Fibroblast of lung (primary cell): Measurements from ENCODE around the gene NRCAM. TPM values are rescaled to one million over a fixed set of nuclear protein-coding genes. Genes with fewer than 3 reads are reported as not detected.

Source experiments
- DNase-seq, 2 donors: peaks; one replicate each; pipeline versions ENCODE4 v3.0.0 to v3.0.0-alpha.2; 2010; ENCODE audit warnings: low read depth in 2 of 2
- H2AFZ ChIP-seq: 2 replicates; pipeline ENCODE4 v1.5.1; 2012; ENCODE audit warnings: low read length, control low read depth, inconsistent platforms
- H3K27ac ChIP-seq: 2 replicates; pipeline ENCODE4 v1.5.1; 2011; ENCODE audit warnings: low read length, control low read depth; ENCODE audit not compliant: insufficient read depth
- H3K27me3 ChIP-seq: 2 replicates; pipeline ENCODE4 v1.5.1; 2011; ENCODE audit warnings: mild to moderate bottlenecking, low read length; ENCODE audit not compliant: control insufficient read depth, insufficient read depth
- H3K36me3 ChIP-seq: 2 replicates; pipeline ENCODE4 v1.5.1; 2011; ENCODE audit warnings: low read length; ENCODE audit not compliant: control insufficient read depth, insufficient read depth
- H3K4me1 ChIP-seq: 2 replicates; pipeline ENCODE4 v1.5.1; 2011; ENCODE audit warnings: low read length; ENCODE audit not compliant: control insufficient read depth, insufficient read depth; ENCODE audit errors: extremely low read depth
- H3K4me2 ChIP-seq: 2 replicates; pipeline ENCODE4 v1.5.1; 2011; ENCODE audit warnings: low read length, control low read depth; ENCODE audit not compliant: insufficient read depth; ENCODE audit errors: extremely low read depth
- H3K4me3 ChIP-seq, 4 experiments: fragments of 200-600 bp in 1 of 4; sonication (generic) in 1 of 4; replicated peaks in 1 of 4; 2 replicates each; pipeline ENCODE4 v1.5.1; 2011 to 2016; ENCODE audit warnings: low read length in 4 of 4, low read depth in 3 of 4, mild to moderate bottlenecking in 3 of 4, control low read depth in 2 of 4, inconsistent platforms in 1 of 4, mixed read lengths in 1 of 4; ENCODE audit not compliant: insufficient read depth in 1 of 4; ENCODE audit errors: control extremely low read depth in 1 of 4
- H3K79me2 ChIP-seq: 2 replicates; pipeline ENCODE4 v1.5.1; 2012; ENCODE audit warnings: mild to moderate bottlenecking, low read length, inconsistent platforms; ENCODE audit not compliant: control insufficient read depth, insufficient read depth
- H3K9ac ChIP-seq: 2 replicates; pipeline ENCODE4 v1.5.1; 2011; ENCODE audit warnings: mild to moderate bottlenecking, low read length, control low read depth; ENCODE audit not compliant: insufficient read depth
- H3K9me3 ChIP-seq: 2 replicates; pipeline ENCODE4 v1.5.1; 2012; ENCODE audit warnings: low read depth, low read length; ENCODE audit not compliant: control insufficient read depth, insufficient read depth
- H4K20me1 ChIP-seq: 2 replicates; pipeline ENCODE4 v1.5.1; 2011; ENCODE audit warnings: low read length; ENCODE audit not compliant: control insufficient read depth, insufficient read depth; ENCODE audit errors: extremely low read depth
- CTCF ChIP-seq, 2 donors: IDR thresholded peaks in 1 of 2; conservative IDR thresholded peaks in 1 of 2; 1 replicate in 1 of 2; 2 replicates in 1 of 2; pipeline ENCODE4 v1.5.1; 2011 to 2012; ENCODE audit warnings: low read length in 2 of 2, control low read depth in 1 of 2, inconsistent platforms in 1 of 2, low read depth in 1 of 2, mild to moderate bottlenecking in 1 of 2
- EZH2 ChIP-seq: IDR thresholded peaks from 2 replicates; pipeline ENCODE4 v1.5.1; 2012; ENCODE audit warnings: low read length, control low read depth, mild to moderate bottlenecking; ENCODE audit errors: missing control alignments
- polyA plus RNA-seq, 2 donors: library from polyadenylated mRNA; depleted of rRNA in 1 of 2; stranded (reverse) in 1 of 2; unstranded in 1 of 2; fragments of >200 nt; gene quantifications; 2 replicates each; pipeline ENCODE4 v1.2.1, GENCODE V29; 2011 to 2012; ENCODE audit warnings: missing spikeins in 1 of 2
- total RNA-seq: library from RNA; depleted of rRNA; stranded (reverse); fragments of >200 nt; gene quantifications from 2 replicates; pipeline ENCODE4 v1.2.1, GENCODE V29; 2014

NRCAM gene
- total and polyA plus RNA-seq, 2 donors (not counting 1 experiment from before 2014, with no cell fraction given), result 2.1 to 2.2 TPM

- no peaks in the 10 kb centered on the region for H4K20me1 ChIP-seq
- TF ChIP-seq CTCF (conservative IDR thresholded peaks at IDR 0.05 in 1 of 2, IDR thresholded peaks at IDR 0.05 in 1 of 2; ENCODE audit: low read depth in 1 of 2, low read length in 2 of 2) (no peak), EZH2 (no peak)
- DNase-seq, result peak in 1 of 2 donors; percentile 32
- H3K27me3 ChIP-seq, result no peaks in the 10 kb centered on the region
- no peaks in the 10 kb centered on the region for H3K4me1 ChIP-seq
- no peaks in the 10 kb centered on the region for H3K9me3 ChIP-seq
- H3K9ac ChIP-seq, result no peak overlapping the region
- H3K36me3 ChIP-seq, result no peaks in the 10 kb centered on the region
- no peak overlapping the region for H3K27ac ChIP-seq
- no peaks in the 10 kb centered on the region for H3K79me2 ChIP-seq
- H3K4me3 ChIP-seq, result no peak overlapping the region
- H2AFZ ChIP-seq, result no peak overlapping the region
- no peak overlapping the region for H3K4me2 ChIP-seq
Measured at GRCh38 chr7:108236681-108237415, 219.4 kb downstream of the NRCAM start.

GRCh38 chr7:108235451-108236061 is 220.7 kb downstream of the NRCAM start:
- DNase-seq, result peak in 1 of 2 donors; percentile 58
- Histone ChIP-seq H3K9me3 (no peaks in the 10 kb centered on the region), H3K4me3 (no peak overlapping the region), H3K79me2 (no peaks in the 10 kb centered on the region), H3K27me3 (no peaks in the 10 kb centered on the region), H3K4me1 (no peaks in the 10 kb centered on the region), H4K20me1 (no peaks in the 10 kb centered on the region), H2AFZ (peak overlapping the region; percentile 40), H3K36me3 (no peaks in the 10 kb centered on the region), H3K9ac (no peak overlapping the region), H3K27ac (no peak overlapping the region), H3K4me2 (no peak overlapping the region)
- TF ChIP-seq EZH2 (no peak), CTCF (conservative IDR thresholded peaks at IDR 0.05 in 1 of 2, IDR thresholded peaks at IDR 0.05 in 1 of 2; ENCODE audit: low read depth in 1 of 2, low read length in 2 of 2) (no peak)

- no peak overlapping the region for H3K27ac ChIP-seq
- H3K36me3 ChIP-seq, result no peaks in the 10 kb centered on the region
- no peaks in the 10 kb centered on the region for H3K27me3 ChIP-seq
- H3K4me3 ChIP-seq, result no peak overlapping the region
- no peaks in the 10 kb centered on the region for H3K9me3 ChIP-seq
- H3K4me2 ChIP-seq, result peak overlapping the region; percentile 36
- H3K9ac ChIP-seq, result no peak overlapping the region
- no peak for TF ChIP-seq CTCF (conservative IDR thresholded peaks at IDR 0.05 in 1 of 2, IDR thresholded peaks at IDR 0.05 in 1 of 2; ENCODE audit: low read depth in 1 of 2, low read length in 2 of 2)
- TF ChIP-seq EZH2, result no peak
- H2AFZ ChIP-seq, result no peak overlapping the region
- no peaks in the 10 kb centered on the region for H3K79me2 ChIP-seq
- H4K20me1 ChIP-seq, result no peaks in the 10 kb centered on the region
- H3K4me1 ChIP-seq, result no peaks in the 10 kb centered on the region
- peak in 1 of 2 donors; percentile 34 for DNase-seq
Measured at GRCh38 chr7:108234971-108235450, 221.2 kb downstream of the NRCAM start.
